GM12892 (cell line): Measurements from ENCODE around the gene GPC4.

Experiments used
- POLR2A ChIP-seq: IDR thresholded peaks from 2 replicates; pipeline ENCODE4 v1.6.1; 2011; ENCODE audit warnings: low read depth, low read length, control low read depth
- POLR2AphosphoS5 ChIP-seq: IDR thresholded peaks from 2 replicates; pipeline ENCODE4 v1.6.1; 2011; ENCODE audit warnings: low read depth, low read length, control low read depth
- TAF1 ChIP-seq: IDR thresholded peaks from 2 replicates; pipeline ENCODE4 v1.6.1; 2011; ENCODE audit warnings: low read depth, mild to moderate bottlenecking, control low read depth, low read length, borderline replicate concordance

- TF ChIP-seq POLR2A, result no peak
- TF ChIP-seq POLR2AphosphoS5, result no peak
- TF ChIP-seq TAF1, result no peak
Observed at GRCh38 chrX:133314281-133314680, 101.0 kb downstream of the GPC4 start.
